HUES48 (cell line): ENCODE data around the gene PPIL1.

Experiments used
- H3K27ac ChIP-seq: one replicate; pipeline ENCODE4 v1.7.0; 2013; ENCODE audit warnings: low read depth, low read length, inconsistent platforms
- H3K27me3 ChIP-seq: 2 replicates; pipeline ENCODE4 v1.6.1; 2013; ENCODE audit warnings: mild to moderate bottlenecking, low read length; ENCODE audit not compliant: control insufficient read depth, insufficient read depth
- H3K36me3 ChIP-seq: 2 replicates; pipeline ENCODE4 v1.6.1; 2013; ENCODE audit warnings: low read length; ENCODE audit not compliant: control insufficient read depth, insufficient read depth
- H3K4me1 ChIP-seq: 2 replicates; pipeline ENCODE4 v1.6.1; 2013; ENCODE audit warnings: mild to moderate bottlenecking, low read length; ENCODE audit not compliant: control insufficient read depth, insufficient read depth
- H3K4me3 ChIP-seq: 2 replicates; pipeline ENCODE4 v1.5.1; 2013; ENCODE audit warnings: mild to moderate bottlenecking, low read depth, low read length
- H3K9ac ChIP-seq: 2 replicates; pipeline ENCODE4 v1.6.1; 2013; ENCODE audit warnings: mild to moderate bottlenecking, low read depth, low read length, moderate library complexity
- H3K9me3 ChIP-seq: 2 replicates; pipeline ENCODE4 v1.6.1; 2013; ENCODE audit warnings: low read length; ENCODE audit not compliant: control insufficient read depth, insufficient read depth

PPIL1 gene

GRCh38 chr6:36888115-36888643 lies 13.6 kb upstream of the PPIL1 start:
- Histone ChIP-seq H3K27ac (no peak overlapping the region), H3K4me1 (peaks cover 5% of the 10 kb centered on the region; the same call in 1 of the 2 replicates), H3K4me3 (no peak overlapping the region), H3K36me3 (no peaks in the 10 kb centered on the region), H3K9me3 (no peaks in the 10 kb centered on the region), H3K27me3 (no peaks in the 10 kb centered on the region), H3K9ac (no peak overlapping the region)

- Histone ChIP-seq H3K4me1 (peaks cover 5% of the 10 kb centered on the region; the same call in 1 of the 2 replicates), H3K36me3 (no peaks in the 10 kb centered on the region), H3K27me3 (no peaks in the 10 kb centered on the region), H3K4me3 (peak overlapping the region; percentile 73; the same call in 1 of the 2 replicates), H3K9ac (no peak overlapping the region), H3K27ac (no peak overlapping the region), H3K9me3 (no peaks in the 10 kb centered on the region)
Measured at GRCh38 chr6:36886950-36887618, 12.5 kb upstream of the PPIL1 start.

GRCh38 chr6:36885461-36886401 lies 11.1 kb upstream of the PPIL1 start, which contains the start of gene C6orf89:
Gene C6orf89 (plus strand): TSS chr6:36885952. CDS start chr6:36899445, 13,493 bp downstream.
- Histone ChIP-seq H3K9ac (peak within 1 kb of the TSS; percentile 38; the same call in 1 of the 2 replicates), H3K27ac (peak within 1 kb of the TSS; percentile 30), H3K4me1 (peaks cover 5% of the 10 kb centered on the region; the same call in 1 of the 2 replicates), H3K9me3 (peaks cover 3% of the 10 kb centered on the region; the same call in 1 of the 2 replicates), H3K4me3 (peak within 1 kb of the TSS; percentile 73), H3K36me3 (no peaks in the 10 kb centered on the region), H3K27me3 (no peaks in the 10 kb centered on the region)

- Histone ChIP-seq H3K27ac (no peak overlapping the region), H3K9me3 (peaks cover 5% of the 10 kb centered on the region; the same call in 1 of the 2 replicates), H3K4me3 (no peak overlapping the region), H3K27me3 (no peaks in the 10 kb centered on the region), H3K36me3 (no peaks in the 10 kb centered on the region), H3K4me1 (peaks cover 5% of the 10 kb centered on the region; the same call in 1 of the 2 replicates), H3K9ac (no peak overlapping the region)
Measured at GRCh38 chr6:36884610-36885009, 10.0 kb upstream of the PPIL1 start.

GRCh38 chr6:36875250-36875633 lies 639 bp upstream of the PPIL1 start:
- no peaks in the 10 kb centered on the region for H3K9me3 ChIP-seq
- no peaks in the 10 kb centered on the region for H3K27me3 ChIP-seq
- H3K9ac ChIP-seq = peak overlapping the region; percentile 100
- H3K36me3 ChIP-seq = peaks cover 25% of the 10 kb centered on the region
- H3K4me3 ChIP-seq = peak overlapping the region; percentile 100
- H3K27ac ChIP-seq = peak overlapping the region; percentile 98
- peaks cover 6% of the 10 kb centered on the region; the same call in 1 of the 2 replicates for H3K4me1 ChIP-seq

GRCh38 chr6:36873612-36874442 lies 776 bp downstream of the PPIL1 start:
- Histone ChIP-seq H3K9ac (peak overlapping the region; percentile 100), H3K36me3 (peaks cover 39% of the 10 kb centered on the region), H3K9me3 (no peaks in the 10 kb centered on the region), H3K27ac (peak overlapping the region; percentile 98), H3K27me3 (no peaks in the 10 kb centered on the region), H3K4me3 (peak overlapping the region; percentile 100), H3K4me1 (peaks cover 6% of the 10 kb centered on the region; the same call in 1 of the 2 replicates)

- no peaks in the 10 kb centered on the region for H3K9me3 ChIP-seq
- H3K4me1 ChIP-seq = peaks cover 6% of the 10 kb centered on the region; the same call in 1 of the 2 replicates
- H3K9ac ChIP-seq = no peak overlapping the region
- H3K4me3 ChIP-seq = peak overlapping the region; percentile 100; the same call in 1 of the 2 replicates
- H3K27ac ChIP-seq = no peak overlapping the region
- no peaks in the 10 kb centered on the region for H3K27me3 ChIP-seq
- peaks cover 46% of the 10 kb centered on the region for H3K36me3 ChIP-seq
Measured at GRCh38 chr6:36873115-36873514, 1.5 kb downstream of the PPIL1 start.

GRCh38 chr6:36871686-36872085 lies 2.9 kb downstream of the PPIL1 start:
- Histone ChIP-seq H3K36me3 (peaks cover 61% of the 10 kb centered on the region), H3K9me3 (no peaks in the 10 kb centered on the region), H3K4me1 (peaks cover 6% of the 10 kb centered on the region; the same call in 1 of the 2 replicates), H3K9ac (no peak overlapping the region), H3K27me3 (no peaks in the 10 kb centered on the region), H3K27ac (no peak overlapping the region), H3K4me3 (no peak overlapping the region)

- Histone ChIP-seq H3K4me1 (no peaks in the 10 kb centered on the region), H3K27ac (no peak overlapping the region), H3K4me3 (no peak overlapping the region), H3K9me3 (no peaks in the 10 kb centered on the region), H3K36me3 (peaks cover 92% of the 10 kb centered on the region), H3K27me3 (no peaks in the 10 kb centered on the region), H3K9ac (no peak overlapping the region)
Measured at GRCh38 chr6:36867471-36868224, 7.0 kb downstream of the PPIL1 start.
